Measurements from ENCODE around the gene NETO1. TPM values are rescaled to one million over a fixed set of nuclear protein-coding genes. Genes with fewer than 3 reads are reported as not detected.

Gene NETO1
- total RNA-seq, 6 donors from 2014 or later = 0.47 TPM; not detected in 5

DNA sequence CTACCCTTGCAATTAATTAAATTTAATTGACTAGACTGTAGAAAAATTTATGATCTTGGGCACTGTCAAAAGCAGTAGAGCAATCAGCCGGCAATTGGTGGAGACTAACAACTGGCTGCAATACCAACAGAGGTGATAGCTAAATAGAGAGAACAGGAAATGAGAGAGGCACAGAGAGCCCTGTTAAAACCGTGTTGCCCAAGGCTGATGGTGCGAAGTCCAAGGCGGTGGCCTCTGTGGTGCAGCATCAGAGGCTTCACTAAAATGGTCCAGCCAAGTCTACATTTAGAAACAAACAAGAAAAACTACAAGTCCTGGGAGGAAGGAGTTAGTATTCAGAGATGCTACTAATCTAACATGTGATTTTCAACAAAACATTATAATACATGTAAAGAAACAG is 115.6 kb downstream of the NETO1 start:
- H3K27ac ChIP-seq = no peak overlapping the region
- TF ChIP-seq POLR2AphosphoS5 (IDR thresholded peaks at IDR 0.05) = no peak
- TF ChIP-seq EP300 (IDR thresholded peaks at IDR 0.05) = no peak
- TF ChIP-seq POLR2A (IDR thresholded peaks at IDR 0.05) = no peak
- WGBS, 2 donors = 78 to 81% methylated on average over 4 of the region's 4 CpGs
- no peaks in the 10 kb centered on the region for H3K36me3 ChIP-seq
- H3K27me3 ChIP-seq = no peaks in the 10 kb centered on the region
- no peaks in the 10 kb centered on the region for H3K9me3 ChIP-seq
- no peaks in the 10 kb centered on the region for H3K4me1 ChIP-seq
- ATAC-seq (ENCODE audit: low FRiP score in 2 of 2) = no peak
- DNase-seq = no peak
- no peak overlapping the region for H3K4me3 ChIP-seq

DNA sequence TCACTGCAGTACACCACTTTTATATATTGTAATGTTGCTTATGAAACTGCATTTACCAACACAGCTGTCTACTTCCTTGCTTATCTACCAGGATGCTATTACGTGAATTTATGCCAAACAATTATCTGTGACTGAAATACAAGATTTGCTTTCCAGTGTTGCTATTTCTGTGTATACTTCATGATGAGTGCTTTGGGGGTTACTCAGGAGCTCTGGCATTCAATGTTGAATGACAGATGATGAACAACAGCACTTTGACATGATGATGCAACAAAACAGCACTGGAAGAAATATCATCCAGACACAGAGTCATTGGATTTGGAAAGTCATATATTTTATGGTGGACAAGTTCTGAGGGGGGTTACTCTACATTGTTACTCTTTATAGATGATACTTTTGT is 125.8 kb downstream of the NETO1 start:
- Histone ChIP-seq H3K4me3 (no peak overlapping the region), H3K4me1 (no peaks in the 10 kb centered on the region), H3K27ac (no peak overlapping the region), H3K9me3 (no peaks in the 10 kb centered on the region), H3K27me3 (no peaks in the 10 kb centered on the region), H3K36me3 (no peaks in the 10 kb centered on the region)
- no peak for TF ChIP-seq EP300 (IDR thresholded peaks at IDR 0.05)
- TF ChIP-seq, protein P1, sequence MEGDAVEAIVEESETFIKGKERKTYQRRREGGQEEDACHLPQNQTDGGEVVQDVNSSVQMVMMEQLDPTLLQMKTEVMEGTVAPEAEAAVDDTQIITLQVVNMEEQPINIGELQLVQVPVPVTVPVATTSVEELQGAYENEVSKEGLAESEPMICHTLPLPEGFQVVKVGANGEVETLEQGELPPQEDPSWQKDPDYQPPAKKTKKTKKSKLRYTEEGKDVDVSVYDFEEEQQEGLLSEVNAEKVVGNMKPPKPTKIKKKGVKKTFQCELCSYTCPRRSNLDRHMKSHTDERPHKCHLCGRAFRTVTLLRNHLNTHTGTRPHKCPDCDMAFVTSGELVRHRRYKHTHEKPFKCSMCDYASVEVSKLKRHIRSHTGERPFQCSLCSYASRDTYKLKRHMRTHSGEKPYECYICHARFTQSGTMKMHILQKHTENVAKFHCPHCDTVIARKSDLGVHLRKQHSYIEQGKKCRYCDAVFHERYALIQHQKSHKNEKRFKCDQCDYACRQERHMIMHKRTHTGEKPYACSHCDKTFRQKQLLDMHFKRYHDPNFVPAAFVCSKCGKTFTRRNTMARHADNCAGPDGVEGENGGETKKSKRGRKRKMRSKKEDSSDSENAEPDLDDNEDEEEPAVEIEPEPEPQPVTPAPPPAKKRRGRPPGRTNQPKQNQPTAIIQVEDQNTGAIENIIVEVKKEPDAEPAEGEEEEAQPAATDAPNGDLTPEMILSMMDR (IDR thresholded peaks at IDR 0.05) = no peak
- no peak for TF ChIP-seq POLR2AphosphoS5 (IDR thresholded peaks at IDR 0.05)
- no peak for TF ChIP-seq POLR2A (IDR thresholded peaks at IDR 0.05)
- ATAC-seq (ENCODE audit: low FRiP score in 2 of 2) = no peak
- 58 to 80% methylated on average over 1 of the region's 1 CpG for WGBS, 2 donors
- DNase-seq = no peak

DNA sequence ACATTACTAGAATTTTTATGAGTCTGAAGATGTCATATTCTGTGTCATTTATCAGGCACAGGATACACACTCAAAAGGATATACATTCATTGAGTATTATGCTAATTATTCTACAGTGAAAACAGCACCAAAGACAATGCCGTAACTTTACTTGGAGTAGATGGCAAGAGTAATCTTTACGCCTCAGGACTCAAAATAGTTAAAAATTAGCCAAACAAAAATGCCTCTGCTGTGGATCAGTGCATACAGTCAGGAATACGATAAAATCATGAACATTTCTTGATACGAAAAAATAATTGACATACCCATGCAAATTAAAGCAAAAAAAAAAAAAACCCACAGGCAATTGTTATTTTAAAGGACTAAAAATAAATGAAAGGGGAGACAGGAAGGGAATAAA is 129.7 kb downstream of the NETO1 start:
- DNase-seq (no peak), ATAC-seq (ENCODE audit: low FRiP score in 2 of 2) (no peak)
- H3K27me3 ChIP-seq = no peaks in the 10 kb centered on the region
- WGBS, 2 donors = 76 to 82% methylated on average over 4 of the region's 4 CpGs
- H3K9me3 ChIP-seq = no peaks in the 10 kb centered on the region
- H3K36me3 ChIP-seq = no peaks in the 10 kb centered on the region
- no peak overlapping the region for H3K4me3 ChIP-seq
- H3K27ac ChIP-seq = no peak overlapping the region
- no peaks in the 10 kb centered on the region for H3K4me1 ChIP-seq
- TF ChIP-seq POLR2A (IDR thresholded peaks at IDR 0.05) = no peak
- no peak for TF ChIP-seq POLR2AphosphoS5 (IDR thresholded peaks at IDR 0.05)
- no peak for TF ChIP-seq EP300 (IDR thresholded peaks at IDR 0.05)
- TF ChIP-seq, protein P1 (IDR thresholded peaks at IDR 0.05) = no peak

DNA sequence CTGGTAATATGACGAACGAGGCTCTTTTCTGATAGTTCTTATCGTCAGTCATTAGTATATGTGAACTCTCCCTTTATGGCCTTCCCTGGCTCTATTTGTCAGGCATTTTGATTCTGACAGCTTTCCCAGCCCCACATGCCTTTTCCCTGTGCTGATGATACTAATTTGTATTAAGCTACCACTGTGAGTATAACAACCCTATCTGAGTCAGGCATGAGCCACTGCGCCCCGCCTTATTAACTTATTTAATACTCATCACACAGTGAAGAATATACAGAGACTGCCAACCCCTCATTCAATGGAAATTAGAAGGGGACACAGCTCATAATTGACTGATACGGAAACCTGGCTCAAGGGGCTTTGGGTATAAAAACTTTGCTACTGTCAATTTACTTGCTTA is 140.0 kb downstream of the NETO1 start:
- H3K36me3 ChIP-seq = no peaks in the 10 kb centered on the region
- H3K27me3 ChIP-seq = no peaks in the 10 kb centered on the region
- ATAC-seq (ENCODE audit: low FRiP score in 2 of 2) (no peak), DNase-seq (no peak)
- TF ChIP-seq POLR2AphosphoS5 (IDR thresholded peaks at IDR 0.05) (no peak), POLR2A (IDR thresholded peaks at IDR 0.05) (no peak), EP300 (IDR thresholded peaks at IDR 0.05) (no peak)
- TF ChIP-seq, protein P1 (IDR thresholded peaks at IDR 0.05) = no peak
- H3K9me3 ChIP-seq = no peaks in the 10 kb centered on the region
- no peaks in the 10 kb centered on the region for H3K4me1 ChIP-seq
- H3K27ac ChIP-seq = no peak overlapping the region
- WGBS, 2 donors = 88 to 93% methylated on average over 6 of the region's 6 CpGs
- no peak overlapping the region for H3K4me3 ChIP-seq

DNA sequence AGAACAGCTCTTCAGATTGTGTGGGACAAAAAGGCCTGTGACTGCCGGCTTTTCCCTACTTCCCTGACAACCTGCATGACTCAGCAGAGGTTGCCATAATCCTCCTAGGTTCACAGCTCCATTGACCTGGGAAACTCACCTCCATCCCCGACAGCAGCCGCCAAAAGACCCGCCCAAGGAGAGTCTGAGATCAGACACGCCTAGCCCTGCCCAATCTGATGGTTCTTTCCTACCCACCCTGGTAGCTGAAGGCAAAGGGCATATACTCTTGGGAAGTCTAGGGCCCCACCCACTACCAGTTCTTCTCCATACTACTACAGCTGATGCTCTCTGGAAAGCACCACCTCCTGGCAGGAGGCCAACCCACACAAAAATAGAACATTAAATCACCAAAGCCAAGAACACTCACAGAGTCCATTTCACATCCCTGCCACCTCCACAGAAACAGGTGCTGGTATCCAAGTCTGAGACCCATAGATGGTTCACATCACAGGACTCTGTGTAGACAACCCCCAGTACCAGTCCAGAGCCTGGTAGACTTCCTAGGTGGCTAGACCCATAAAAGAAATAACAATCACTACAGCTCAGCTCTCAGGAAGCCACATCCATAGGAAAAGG is 140.6 kb downstream of the NETO1 start:
- WGBS, 2 donors = 75 to 93% methylated on average over 3 to 5 of the region's 5 CpGs
- no peaks in the 10 kb centered on the region for H3K36me3 ChIP-seq
- ATAC-seq (ENCODE audit: low FRiP score in 2 of 2) (no peak), DNase-seq (no peak)
- H3K27ac ChIP-seq = no peak overlapping the region
- no peaks in the 10 kb centered on the region for H3K9me3 ChIP-seq
- H3K4me3 ChIP-seq = no peak overlapping the region
- TF ChIP-seq EP300 (IDR thresholded peaks at IDR 0.05) (no peak), POLR2AphosphoS5 (IDR thresholded peaks at IDR 0.05) (no peak), POLR2A (IDR thresholded peaks at IDR 0.05) (no peak)
- TF ChIP-seq, protein P1 (IDR thresholded peaks at IDR 0.05) = no peak
- H3K27me3 ChIP-seq = no peaks in the 10 kb centered on the region
- H3K4me1 ChIP-seq = no peaks in the 10 kb centered on the region
